Measurements from ENCODE around the gene GPR4.

- TF ChIP-seq CTCF (IDR thresholded peaks at IDR 0.05; ENCODE audit: low read length) (no peak), EZH2 (IDR thresholded peaks at IDR 0.05; ENCODE audit: borderline replicate concordance, low read length) (no peak)
These were observed 34.4 kb downstream of the GPR4 start for GRCh38 chr19:45567609-45568008.

Data from OCI-LY1 (cell line).